ENCODE measurements around the gene RHPN2. TPM values are rescaled to one million over a fixed set of nuclear protein-coding genes. Genes with fewer than 3 reads are reported as not detected.

RHPN2 gene
- total and polyA plus RNA-seq, 2 of the 13 experiments (the other 11 are each of a cell fraction or from before 2014, with no cell fraction given): 20.3 to 48.0 TPM

- TF ChIP-seq IKZF5 (CRISPR knock-in tag; IDR thresholded peaks at IDR 0.05): peak; percentile 85
- peak; percentile 56; the same call in 1 of the 2 replicates for TF ChIP-seq ZNF552 (CRISPR knock-in tag; IDR thresholded peaks at IDR 0.05; ENCODE audit: borderline replicate concordance)
- TF ChIP-seq BRD4 (CRISPR knock-in tag; IDR thresholded peaks at IDR 0.05): peak; percentile 41; the same call in 1 of the 2 replicates
- TF ChIP-seq LCORL (IDR thresholded peaks at IDR 0.05): no peak
- peak; percentile 46; the same call in 1 of the 2 replicates for TF ChIP-seq LCORL (CRISPR knock-in tag; IDR thresholded peaks at IDR 0.05)
- peak; percentile 78; the same call in 1 of the 2 replicates for TF ChIP-seq AHR (CRISPR knock-in tag; IDR thresholded peaks at IDR 0.05)
- peak; percentile 18 for TF ChIP-seq TBL1XR1 (IDR thresholded peaks at IDR 0.05; ENCODE audit: borderline replicate concordance, low read length, partially characterized antibody)
- peak; percentile 75; the same call in 1 of the 2 replicates for TF ChIP-seq ZNF772 (CRISPR knock-in tag; IDR thresholded peaks at IDR 0.05)
- TF ChIP-seq ZNF281 (CRISPR knock-in tag; IDR thresholded peaks at IDR 0.05; ENCODE audit: borderline replicate concordance): peak; percentile 47; the same call in 1 of the 2 replicates
- peak; percentile 44; the same call in 1 of the 2 replicates for TF ChIP-seq ZNF280B (CRISPR knock-in tag; IDR thresholded peaks at IDR 0.05; ENCODE audit: borderline replicate concordance)
- TF ChIP-seq ZNF777 (CRISPR knock-in tag; IDR thresholded peaks at IDR 0.05): peak; percentile 69
- TF ChIP-seq ISX (CRISPR knock-in tag; conservative IDR thresholded peaks at IDR 0.05): no peak
- TF ChIP-seq ZNF547 (CRISPR knock-in tag; IDR thresholded peaks at IDR 0.05): peak; percentile 72; the same call in 1 of the 2 replicates
- peak; percentile 62 for TF ChIP-seq ZHX2 (IDR thresholded peaks at IDR 0.05; ENCODE audit: low read depth)
- TF ChIP-seq ZHX2 (CRISPR knock-in tag; IDR thresholded peaks at IDR 0.05; ENCODE audit: borderline replicate concordance): no peak
Measured at GRCh38 chr19:33080761-33081681, 16.3 kb upstream of the RHPN2 start, which contains the start of gene GPATCH1 (continued).

All from HepG2 (cell line).